Adrenal gland (tissue), 5 donors: ENCODE data around the gene CEP112.

Source experiments
- POLR2A ChIP-seq, 2 donors: fragments of 450-650 bp; IDR thresholded peaks; one replicate each; pipeline ENCODE4 v1.6.1; 2017; ENCODE audit warnings: antibody characterized with exemption in 2 of 2, mild to moderate bottlenecking in 2 of 2, moderate library complexity in 1 of 2
- TF ChIP-seq, protein P1 (sequence below), 6 experiments: fragments of 450-650 bp in 4 of 6; fragments of 200-600 bp in 2 of 6; sonication (generic) in 1 of 6; IDR thresholded peaks; 1 replicate in 5 of 6; 2 replicates in 1 of 6; pipeline versions ENCODE4 v1.5.1 to v1.8.0; 2016 to 2021; ENCODE audit warnings: antibody characterized with exemption in 6 of 6, mild to moderate bottlenecking in 2 of 6, moderate library complexity in 1 of 6
- donor health status: DM: no; HTN: no; CAD: no.

- TF ChIP-seq, protein P1, sequence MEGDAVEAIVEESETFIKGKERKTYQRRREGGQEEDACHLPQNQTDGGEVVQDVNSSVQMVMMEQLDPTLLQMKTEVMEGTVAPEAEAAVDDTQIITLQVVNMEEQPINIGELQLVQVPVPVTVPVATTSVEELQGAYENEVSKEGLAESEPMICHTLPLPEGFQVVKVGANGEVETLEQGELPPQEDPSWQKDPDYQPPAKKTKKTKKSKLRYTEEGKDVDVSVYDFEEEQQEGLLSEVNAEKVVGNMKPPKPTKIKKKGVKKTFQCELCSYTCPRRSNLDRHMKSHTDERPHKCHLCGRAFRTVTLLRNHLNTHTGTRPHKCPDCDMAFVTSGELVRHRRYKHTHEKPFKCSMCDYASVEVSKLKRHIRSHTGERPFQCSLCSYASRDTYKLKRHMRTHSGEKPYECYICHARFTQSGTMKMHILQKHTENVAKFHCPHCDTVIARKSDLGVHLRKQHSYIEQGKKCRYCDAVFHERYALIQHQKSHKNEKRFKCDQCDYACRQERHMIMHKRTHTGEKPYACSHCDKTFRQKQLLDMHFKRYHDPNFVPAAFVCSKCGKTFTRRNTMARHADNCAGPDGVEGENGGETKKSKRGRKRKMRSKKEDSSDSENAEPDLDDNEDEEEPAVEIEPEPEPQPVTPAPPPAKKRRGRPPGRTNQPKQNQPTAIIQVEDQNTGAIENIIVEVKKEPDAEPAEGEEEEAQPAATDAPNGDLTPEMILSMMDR (IDR thresholded peaks at IDR 0.05) = no peak
- TF ChIP-seq POLR2A (IDR thresholded peaks at IDR 0.05) = no peak
These were observed 358.7 kb downstream of the CEP112 start for GRCh38 chr17:65833214-65833613.
